ENCODE data around the gene ABCC3.
A peak's percentile ranks its signal among the peaks of the same experiment; 100 is the strongest.

ABCC3 gene, protein sequence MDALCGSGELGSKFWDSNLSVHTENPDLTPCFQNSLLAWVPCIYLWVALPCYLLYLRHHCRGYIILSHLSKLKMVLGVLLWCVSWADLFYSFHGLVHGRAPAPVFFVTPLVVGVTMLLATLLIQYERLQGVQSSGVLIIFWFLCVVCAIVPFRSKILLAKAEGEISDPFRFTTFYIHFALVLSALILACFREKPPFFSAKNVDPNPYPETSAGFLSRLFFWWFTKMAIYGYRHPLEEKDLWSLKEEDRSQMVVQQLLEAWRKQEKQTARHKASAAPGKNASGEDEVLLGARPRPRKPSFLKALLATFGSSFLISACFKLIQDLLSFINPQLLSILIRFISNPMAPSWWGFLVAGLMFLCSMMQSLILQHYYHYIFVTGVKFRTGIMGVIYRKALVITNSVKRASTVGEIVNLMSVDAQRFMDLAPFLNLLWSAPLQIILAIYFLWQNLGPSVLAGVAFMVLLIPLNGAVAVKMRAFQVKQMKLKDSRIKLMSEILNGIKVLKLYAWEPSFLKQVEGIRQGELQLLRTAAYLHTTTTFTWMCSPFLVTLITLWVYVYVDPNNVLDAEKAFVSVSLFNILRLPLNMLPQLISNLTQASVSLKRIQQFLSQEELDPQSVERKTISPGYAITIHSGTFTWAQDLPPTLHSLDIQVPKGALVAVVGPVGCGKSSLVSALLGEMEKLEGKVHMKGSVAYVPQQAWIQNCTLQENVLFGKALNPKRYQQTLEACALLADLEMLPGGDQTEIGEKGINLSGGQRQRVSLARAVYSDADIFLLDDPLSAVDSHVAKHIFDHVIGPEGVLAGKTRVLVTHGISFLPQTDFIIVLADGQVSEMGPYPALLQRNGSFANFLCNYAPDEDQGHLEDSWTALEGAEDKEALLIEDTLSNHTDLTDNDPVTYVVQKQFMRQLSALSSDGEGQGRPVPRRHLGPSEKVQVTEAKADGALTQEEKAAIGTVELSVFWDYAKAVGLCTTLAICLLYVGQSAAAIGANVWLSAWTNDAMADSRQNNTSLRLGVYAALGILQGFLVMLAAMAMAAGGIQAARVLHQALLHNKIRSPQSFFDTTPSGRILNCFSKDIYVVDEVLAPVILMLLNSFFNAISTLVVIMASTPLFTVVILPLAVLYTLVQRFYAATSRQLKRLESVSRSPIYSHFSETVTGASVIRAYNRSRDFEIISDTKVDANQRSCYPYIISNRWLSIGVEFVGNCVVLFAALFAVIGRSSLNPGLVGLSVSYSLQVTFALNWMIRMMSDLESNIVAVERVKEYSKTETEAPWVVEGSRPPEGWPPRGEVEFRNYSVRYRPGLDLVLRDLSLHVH (N-terminal part only)

DNA sequence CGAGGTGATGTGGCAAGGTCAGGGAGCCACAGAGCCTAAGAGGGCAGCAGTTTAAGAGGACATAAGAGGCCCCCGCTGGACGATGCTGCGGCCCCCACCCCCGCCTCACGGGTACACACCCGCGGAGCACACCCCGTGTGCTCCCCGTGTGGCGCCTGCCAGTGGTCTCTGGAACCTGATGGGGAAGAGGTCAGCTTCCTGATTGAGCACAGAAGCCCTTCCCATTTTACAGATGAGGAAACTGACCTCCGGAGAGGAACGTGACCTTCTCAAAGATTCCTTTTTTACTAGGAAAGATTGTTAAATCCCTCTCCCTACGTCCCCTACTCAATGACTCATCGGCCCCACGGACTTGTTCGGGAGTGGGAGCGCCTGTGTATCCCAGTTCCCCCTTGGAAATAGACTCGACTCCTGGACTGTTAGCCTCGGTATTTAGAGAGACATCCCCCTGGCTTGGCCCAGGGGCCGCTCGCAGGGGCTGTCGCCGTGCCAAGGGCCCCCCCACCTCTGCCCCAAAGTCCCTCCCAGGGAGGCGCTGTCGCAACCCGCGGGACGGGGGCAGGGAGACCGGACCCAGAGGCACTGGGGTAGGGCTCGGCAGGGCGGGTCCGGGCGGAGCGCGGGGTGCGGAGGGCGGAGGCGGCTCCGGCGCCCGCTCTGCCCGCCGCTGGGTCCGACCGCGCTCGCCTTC, at the start of gene ABCC3:
Gene ABCC3 (plus strand): TSS at position 658 of the 691 bp plus-strand sequence. CDS start 56 bp downstream, outside the sequence.
- TF ChIP-seq, protein P1, sequence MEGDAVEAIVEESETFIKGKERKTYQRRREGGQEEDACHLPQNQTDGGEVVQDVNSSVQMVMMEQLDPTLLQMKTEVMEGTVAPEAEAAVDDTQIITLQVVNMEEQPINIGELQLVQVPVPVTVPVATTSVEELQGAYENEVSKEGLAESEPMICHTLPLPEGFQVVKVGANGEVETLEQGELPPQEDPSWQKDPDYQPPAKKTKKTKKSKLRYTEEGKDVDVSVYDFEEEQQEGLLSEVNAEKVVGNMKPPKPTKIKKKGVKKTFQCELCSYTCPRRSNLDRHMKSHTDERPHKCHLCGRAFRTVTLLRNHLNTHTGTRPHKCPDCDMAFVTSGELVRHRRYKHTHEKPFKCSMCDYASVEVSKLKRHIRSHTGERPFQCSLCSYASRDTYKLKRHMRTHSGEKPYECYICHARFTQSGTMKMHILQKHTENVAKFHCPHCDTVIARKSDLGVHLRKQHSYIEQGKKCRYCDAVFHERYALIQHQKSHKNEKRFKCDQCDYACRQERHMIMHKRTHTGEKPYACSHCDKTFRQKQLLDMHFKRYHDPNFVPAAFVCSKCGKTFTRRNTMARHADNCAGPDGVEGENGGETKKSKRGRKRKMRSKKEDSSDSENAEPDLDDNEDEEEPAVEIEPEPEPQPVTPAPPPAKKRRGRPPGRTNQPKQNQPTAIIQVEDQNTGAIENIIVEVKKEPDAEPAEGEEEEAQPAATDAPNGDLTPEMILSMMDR (IDR thresholded peaks at IDR 0.05; ENCODE audit: insufficient read depth, low read depth, low read length, missing control alignments): no peak
- H3K4me3 ChIP-seq (ENCODE audit: low read length): peak within 1 kb of the TSS; percentile 37
- peak; percentile 38 for DNase-seq (ENCODE audit: low read depth)

DNA sequence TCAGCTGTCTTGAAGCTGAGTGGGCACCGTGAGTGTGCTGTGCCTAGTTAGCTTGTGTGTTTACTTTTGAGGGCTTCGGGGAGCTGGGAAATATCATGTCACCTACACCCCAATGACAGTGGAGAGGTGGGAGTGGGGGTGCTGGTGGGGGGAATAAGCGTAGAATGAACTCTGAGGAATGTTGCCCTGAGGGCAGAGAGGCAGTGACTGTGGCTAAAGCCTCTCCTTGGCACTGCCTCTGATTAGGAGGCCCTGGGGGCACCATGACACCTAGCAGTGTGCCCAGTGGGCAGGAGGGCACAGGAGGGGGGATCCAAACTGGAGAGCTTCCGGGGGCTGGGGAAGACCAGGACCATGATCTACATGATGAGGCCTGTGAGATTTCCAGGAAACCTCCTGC, 49.3 kb upstream of the ABCC3 start:
- peak; percentile 13 for DNase-seq (ENCODE audit: low read depth)
- TF ChIP-seq, protein P1 (IDR thresholded peaks at IDR 0.05; ENCODE audit: insufficient read depth, low read depth, low read length, missing control alignments): no peak
- H3K4me3 ChIP-seq (ENCODE audit: low read length): no peak overlapping the region

DNA sequence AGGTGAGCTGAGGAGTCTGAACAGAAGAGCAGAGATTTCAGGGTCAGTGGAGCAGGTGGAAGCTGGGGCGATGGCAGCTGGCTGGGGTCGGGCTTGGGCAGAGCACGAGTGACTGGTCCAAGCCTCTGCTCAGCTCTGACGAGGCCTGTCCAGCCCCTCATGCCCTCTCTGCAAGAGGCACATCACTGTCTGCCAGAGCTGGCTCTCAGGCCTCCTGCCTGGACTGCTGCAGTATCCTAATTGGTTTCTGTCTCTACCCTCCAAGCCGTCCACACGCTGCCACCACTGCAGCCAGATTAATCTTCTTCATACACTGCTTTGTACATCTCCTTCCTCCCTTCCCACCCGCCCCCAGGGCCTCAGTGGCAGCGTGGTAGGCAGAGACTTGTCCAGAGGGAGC, 48.8 kb upstream of the ABCC3 start:
- TF ChIP-seq, protein P1 (IDR thresholded peaks at IDR 0.05; ENCODE audit: insufficient read depth, low read depth, low read length, missing control alignments): no peak
- H3K4me3 ChIP-seq (ENCODE audit: low read length): no peak overlapping the region
- no peak for DNase-seq (ENCODE audit: low read depth)

DNA sequence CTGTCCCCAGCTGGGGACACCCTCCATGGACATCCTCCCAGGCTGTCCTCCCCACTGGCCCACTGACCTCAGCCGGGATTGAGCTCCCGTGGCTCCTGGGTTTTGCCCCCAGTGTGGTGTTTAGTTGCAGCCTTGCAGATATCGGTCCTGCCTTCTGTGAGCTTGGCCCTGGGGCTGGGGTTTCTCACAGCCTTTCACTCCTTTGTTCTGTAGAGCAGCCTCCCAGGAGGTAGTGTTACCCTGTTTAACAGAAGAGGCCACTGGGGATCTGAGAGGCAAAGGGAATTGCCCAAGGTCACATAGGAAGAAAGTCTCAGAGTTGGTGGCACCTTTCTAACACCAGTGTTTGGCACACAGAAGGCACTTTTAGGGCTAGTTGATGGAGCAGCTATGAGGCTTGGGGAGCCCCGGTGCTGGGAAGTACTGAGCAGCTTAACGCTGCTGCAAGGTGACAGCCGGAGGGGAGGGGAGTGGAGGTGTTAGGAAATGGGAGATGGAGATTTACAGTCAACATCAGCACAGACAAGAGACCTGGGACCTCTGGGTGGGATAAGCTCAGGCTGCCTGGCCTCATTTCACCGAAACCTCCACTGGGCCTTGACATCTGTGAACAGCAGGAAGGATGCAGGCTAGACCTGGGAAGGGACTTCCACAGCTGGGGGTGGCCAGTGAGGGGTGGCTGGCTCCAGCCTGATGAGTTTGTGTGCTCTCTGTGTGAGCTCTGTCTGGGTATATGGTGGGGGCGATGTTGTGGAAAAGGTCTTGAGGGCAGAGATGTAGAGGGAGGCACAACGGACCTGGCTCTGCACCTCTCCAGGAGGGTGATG, 48.0 kb upstream of the ABCC3 start:
- DNase-seq (ENCODE audit: low read depth): no peak
- TF ChIP-seq, protein P1 (IDR thresholded peaks at IDR 0.05; ENCODE audit: insufficient read depth, low read depth, low read length, missing control alignments): no peak
- H3K4me3 ChIP-seq (ENCODE audit: low read length): no peak overlapping the region

DNA sequence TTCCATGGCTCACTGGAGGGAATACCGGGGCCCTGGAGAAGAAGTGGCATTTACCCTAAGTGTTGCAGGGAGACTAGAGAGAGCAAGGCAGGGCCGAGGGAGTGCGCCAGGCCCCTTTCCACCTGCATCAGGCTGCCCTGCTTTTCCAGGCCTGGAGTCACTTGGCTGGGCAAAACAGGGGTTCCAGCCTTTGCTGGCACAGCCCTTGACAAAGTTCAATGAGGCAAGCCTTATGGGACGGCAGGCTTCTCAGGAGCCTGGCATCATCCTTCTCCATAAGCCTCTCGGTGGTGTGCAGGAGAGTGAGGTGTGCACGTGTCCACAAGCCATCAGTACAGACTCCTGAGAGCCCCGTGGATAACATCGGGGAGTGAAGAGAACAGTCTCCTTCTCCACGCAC, 47.1 kb upstream of the ABCC3 start:
- TF ChIP-seq, protein P1 (IDR thresholded peaks at IDR 0.05; ENCODE audit: insufficient read depth, low read depth, low read length, missing control alignments): no peak
- H3K4me3 ChIP-seq (ENCODE audit: low read length): no peak overlapping the region
- DNase-seq (ENCODE audit: low read depth): no peak
